Tibial nerve (tissue), 4 donors: Measurements from ENCODE around the gene ZNF423. TPM values are rescaled to one million over a fixed set of nuclear protein-coding genes. Genes with fewer than 3 reads are reported as not detected.

Experiments
- DNase-seq, 2 donors: peaks; one replicate each; pipeline ENCODE4 v3.0.0-alpha.2; 2019; ENCODE audit warnings: low spot score in 2 of 2
- H3K27ac ChIP-seq, 4 donors: fragments of 200-600 bp; sonication (generic) in 3 of 4; one replicate each; pipeline ENCODE4 v1.5.1; 2017 to 2019; ENCODE audit warnings: mild to moderate bottlenecking in 1 of 4
- H3K27me3 ChIP-seq, 2 donors: fragments of 200-600 bp; sonication (generic) in 1 of 2; one replicate each; pipeline versions ENCODE4 v1.5.1 to v1.6.0; 2017 to 2019
- H3K36me3 ChIP-seq, 3 donors: fragments of 200-600 bp; sonication (generic); one replicate each; pipeline ENCODE4 v1.5.1; 2018 to 2019
- H3K4me1 ChIP-seq, 4 donors: fragments of 200-600 bp; sonication (generic) in 3 of 4; one replicate each; pipeline ENCODE4 v1.5.1; 2017 to 2019
- H3K4me3 ChIP-seq, 4 donors: fragments of 200-600 bp; sonication (generic) in 3 of 4; one replicate each; pipeline ENCODE4 v1.5.1; 2017 to 2019; ENCODE audit warnings: mild to moderate bottlenecking in 1 of 4, moderate library complexity in 1 of 4
- H3K9me3 ChIP-seq, 4 donors: fragments of 200-600 bp; sonication (generic) in 3 of 4; one replicate each; pipeline ENCODE4 v1.5.1; 2017 to 2019
- EP300 ChIP-seq, 2 donors: sonication (generic); formaldehyde crosslinking; IDR thresholded peaks; one replicate each; pipeline ENCODE4 v1.6.1; 2017; ENCODE audit warnings: antibody characterized with exemption in 2 of 2, mild to moderate bottlenecking in 1 of 2
- POLR2A ChIP-seq, 2 donors: fragments of 450-650 bp; IDR thresholded peaks; one replicate each; pipeline ENCODE4 v1.6.1; 2017; ENCODE audit warnings: antibody characterized with exemption in 2 of 2, mild to moderate bottlenecking in 2 of 2, moderate library complexity in 2 of 2
- WGBS, 2 donors: methylation state at CpG; one replicate each; pipeline ENCODE4 v1.1.5; 2018; 5-methylcytosine and 5-hydroxymethylcytosine counted together
- total RNA-seq, 4 donors: library from RNA; depleted of rRNA; stranded (reverse); fragments of >200 nt; gene quantifications; one replicate each; pipeline ENCODE4 v1.1.0, GENCODE V29; 2016
- TF ChIP-seq, protein P1 (sequence below), 5 experiments: fragments of 200-600 bp in 3 of 5; fragments of 450-650 bp in 2 of 5; sonication (generic) in 3 of 5; IDR thresholded peaks; one replicate each; pipeline ENCODE4 v1.5.1; 2016 to 2019; ENCODE audit warnings: antibody characterized with exemption in 5 of 5, mild to moderate bottlenecking in 3 of 5, moderate library complexity in 2 of 5

Gene ZNF423
- total RNA-seq, 4 donors from 2014 or later, result 15.9 to 20.5 (median 18.5) TPM

- DNase-seq, result no peak
- H3K4me1 ChIP-seq, result no peaks in the 10 kb centered on the region
- H3K4me3 ChIP-seq, result no peak overlapping the region
- no peaks in the 10 kb centered on the region for H3K36me3 ChIP-seq
- H3K27me3 ChIP-seq, result no peaks in the 10 kb centered on the region
- WGBS, 2 donors, result 91 to 95% methylated on average over 12 of the region's 12 CpGs
- no peak overlapping the region for H3K27ac ChIP-seq
- TF ChIP-seq EP300 (IDR thresholded peaks at IDR 0.05), result no peak
- TF ChIP-seq, protein P1, sequence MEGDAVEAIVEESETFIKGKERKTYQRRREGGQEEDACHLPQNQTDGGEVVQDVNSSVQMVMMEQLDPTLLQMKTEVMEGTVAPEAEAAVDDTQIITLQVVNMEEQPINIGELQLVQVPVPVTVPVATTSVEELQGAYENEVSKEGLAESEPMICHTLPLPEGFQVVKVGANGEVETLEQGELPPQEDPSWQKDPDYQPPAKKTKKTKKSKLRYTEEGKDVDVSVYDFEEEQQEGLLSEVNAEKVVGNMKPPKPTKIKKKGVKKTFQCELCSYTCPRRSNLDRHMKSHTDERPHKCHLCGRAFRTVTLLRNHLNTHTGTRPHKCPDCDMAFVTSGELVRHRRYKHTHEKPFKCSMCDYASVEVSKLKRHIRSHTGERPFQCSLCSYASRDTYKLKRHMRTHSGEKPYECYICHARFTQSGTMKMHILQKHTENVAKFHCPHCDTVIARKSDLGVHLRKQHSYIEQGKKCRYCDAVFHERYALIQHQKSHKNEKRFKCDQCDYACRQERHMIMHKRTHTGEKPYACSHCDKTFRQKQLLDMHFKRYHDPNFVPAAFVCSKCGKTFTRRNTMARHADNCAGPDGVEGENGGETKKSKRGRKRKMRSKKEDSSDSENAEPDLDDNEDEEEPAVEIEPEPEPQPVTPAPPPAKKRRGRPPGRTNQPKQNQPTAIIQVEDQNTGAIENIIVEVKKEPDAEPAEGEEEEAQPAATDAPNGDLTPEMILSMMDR (IDR thresholded peaks at IDR 0.05), result no peak
- no peak for TF ChIP-seq POLR2A (IDR thresholded peaks at IDR 0.05)
- H3K9me3 ChIP-seq, result no peaks in the 10 kb centered on the region
Observed at GRCh38 chr16:49454426-49455180, 401.3 kb downstream of the ZNF423 start.

- H3K9me3 ChIP-seq, result no peaks in the 10 kb centered on the region
- H3K27ac ChIP-seq, result no peak overlapping the region
- H3K27me3 ChIP-seq, result no peaks in the 10 kb centered on the region
- DNase-seq, result no peak
- no peaks in the 10 kb centered on the region for H3K36me3 ChIP-seq
- H3K4me1 ChIP-seq, result no peaks in the 10 kb centered on the region
- H3K4me3 ChIP-seq, result no peak overlapping the region
- TF ChIP-seq, protein P1 (IDR thresholded peaks at IDR 0.05), result no peak
- TF ChIP-seq POLR2A (IDR thresholded peaks at IDR 0.05), result no peak
- no peak for TF ChIP-seq EP300 (IDR thresholded peaks at IDR 0.05)
- WGBS, 2 donors, result 99 to 100% methylated on average over 5 of the region's 5 CpGs
Observed at GRCh38 chr16:49453983-49454382, 401.9 kb downstream of the ZNF423 start.

GRCh38 chr16:49453021-49453420 is 402.9 kb downstream of the ZNF423 start:
- Histone ChIP-seq H3K27me3 (no peaks in the 10 kb centered on the region), H3K27ac (no peak overlapping the region), H3K36me3 (no peaks in the 10 kb centered on the region), H3K4me3 (no peak overlapping the region), H3K4me1 (no peaks in the 10 kb centered on the region), H3K9me3 (no peaks in the 10 kb centered on the region)
- TF ChIP-seq POLR2A (IDR thresholded peaks at IDR 0.05), result no peak
- no peak for TF ChIP-seq EP300 (IDR thresholded peaks at IDR 0.05)
- TF ChIP-seq, protein P1 (IDR thresholded peaks at IDR 0.05), result no peak
- no peak for DNase-seq
- WGBS, 2 donors, result 85 to 90% methylated on average over 5 of the region's 5 CpGs

DNA sequence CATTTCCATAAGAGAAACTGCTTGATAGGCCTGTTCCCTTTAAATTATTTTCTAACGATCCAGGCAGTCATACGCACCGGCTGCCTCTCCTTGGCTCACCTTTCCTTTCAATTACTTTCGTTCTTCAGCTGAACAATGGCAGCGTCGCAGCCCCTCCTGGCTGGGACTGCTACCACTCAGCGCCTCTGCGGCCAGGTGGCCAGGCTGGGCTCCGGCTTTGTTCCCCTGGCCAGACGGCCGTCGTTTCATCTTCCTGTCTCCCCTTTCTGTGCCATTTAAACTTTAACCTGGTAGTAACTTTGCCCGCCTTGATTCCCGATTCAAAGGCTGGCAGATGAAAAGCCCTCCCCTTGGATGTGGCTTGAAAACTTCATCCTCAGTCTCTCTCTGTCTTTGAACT is 403.3 kb downstream of the ZNF423 start:
- DNase-seq, result no peak
- H3K27ac ChIP-seq, result no peak overlapping the region
- H3K4me3 ChIP-seq, result no peak overlapping the region
- no peaks in the 10 kb centered on the region for H3K36me3 ChIP-seq
- TF ChIP-seq POLR2A (IDR thresholded peaks at IDR 0.05) (no peak), EP300 (IDR thresholded peaks at IDR 0.05) (no peak)
- TF ChIP-seq, protein P1 (IDR thresholded peaks at IDR 0.05), result no peak
- WGBS, 2 donors, result 38 to 45% methylated on average over 14 of the region's 14 CpGs
- H3K4me1 ChIP-seq, result no peaks in the 10 kb centered on the region
- no peaks in the 10 kb centered on the region for H3K27me3 ChIP-seq
- no peaks in the 10 kb centered on the region for H3K9me3 ChIP-seq

DNA sequence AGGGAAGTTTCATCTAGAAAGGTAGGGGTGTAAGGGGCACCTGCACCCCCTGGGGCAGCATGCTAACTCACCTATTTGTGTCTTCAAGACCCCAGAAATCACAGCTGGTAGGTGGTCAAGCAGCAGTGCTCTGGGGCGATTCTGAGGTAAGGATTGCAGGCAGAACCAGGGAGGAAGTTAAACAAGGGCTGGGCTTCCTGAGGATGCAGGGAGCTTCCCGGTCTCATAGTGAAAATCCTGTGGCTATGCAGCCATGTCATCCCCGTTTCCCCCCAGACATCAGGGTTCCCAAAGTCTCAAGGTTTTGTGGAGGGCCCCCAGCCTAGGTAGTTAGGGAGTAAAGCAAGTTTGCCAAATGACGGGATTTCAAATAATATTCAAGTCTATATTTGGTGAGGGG is 403.8 kb downstream of the ZNF423 start:
- H3K27me3 ChIP-seq, result no peaks in the 10 kb centered on the region
- no peaks in the 10 kb centered on the region for H3K9me3 ChIP-seq
- WGBS, 2 donors, result 38 to 50% methylated on average over 4 of the region's 4 CpGs
- no peak overlapping the region for H3K4me3 ChIP-seq
- no peak overlapping the region for H3K27ac ChIP-seq
- no peak for DNase-seq
- no peaks in the 10 kb centered on the region for H3K36me3 ChIP-seq
- TF ChIP-seq, protein P1 (IDR thresholded peaks at IDR 0.05), result no peak
- TF ChIP-seq POLR2A (IDR thresholded peaks at IDR 0.05) (no peak), EP300 (IDR thresholded peaks at IDR 0.05) (no peak)
- H3K4me1 ChIP-seq, result no peaks in the 10 kb centered on the region
